Measurements from ENCODE around the gene IRF2BPL. TPM values are rescaled to one million over a fixed set of nuclear protein-coding genes. Genes with fewer than 3 reads are reported as not detected.

The IRF2BPL gene
- total and polyA plus RNA-seq, 2 of the 8 experiments (the other 6 are each of a cell fraction or from before 2014, with no cell fraction given): 18.8 to 57.0 TPM

- DNase-seq (ENCODE audit: low read depth in 1 of 2, low spot score in 2 of 2) (peak in 1 of 2 experiments; percentile 54), FAIRE-seq (no peak)
- Histone ChIP-seq H3K18ac (ENCODE audit: extremely low read depth, low read length) (peak overlapping the region; percentile 84), H2AK5ac (ENCODE audit: low read depth, low read length) (no peak overlapping the region), H3K36me3 (ENCODE audit: control insufficient read depth in 2 of 4, insufficient read depth in 4 of 4, low read length in 3 of 4) (no peaks in the 10 kb centered on the region), H4K91ac (replicated peaks; ENCODE audit: insufficient read length, low read length) (no peak overlapping the region), H3K79me1 (ENCODE audit: low read depth, low read length) (0 out of 2 replicates have a peak, but pooled peaks cover 2% of the 10 kb centered on the region), H3K4me2 (ENCODE audit: insufficient read depth in 1 of 2, low read depth in 2 of 2, low read length in 2 of 2) (peak overlapping the region; percentile 37 to 76), H3K79me2 (ENCODE audit: control insufficient read depth in 1 of 2, insufficient read depth in 2 of 2, low read length in 2 of 2) (no peaks in the 10 kb centered on the region), H4K5ac (ENCODE audit: insufficient read length, low read depth, low read length) (no peak overlapping the region), H4K20me1 (replicated peaks in 1 of 2; ENCODE audit: control insufficient read depth in 1 of 2, insufficient read depth in 2 of 2, low read length in 2 of 2) (no peaks in the 10 kb centered on the region), H4K8ac (ENCODE audit: extremely low read depth, insufficient read depth, low read length) (no peak overlapping the region), H2BK12ac (ENCODE audit: low read depth, low read length) (peak overlapping the region; percentile 98), H3K4ac (replicated peaks; ENCODE audit: insufficient read length, low read depth, low read length) (peak overlapping the region; percentile 29), H2BK20ac (ENCODE audit: low read length) (peak overlapping the region; percentile 86; the same call in 1 of the 2 replicates), H3K23ac (ENCODE audit: insufficient read length) (no peak overlapping the region), H2BK5ac (ENCODE audit: low read depth, low read length) (peak overlapping the region; percentile 77; the same call in 1 of the 2 replicates), H2AFZ (ENCODE audit: low read length) (peak overlapping the region; percentile 47; the same call in 1 of the 2 replicates), H2BK15ac (ENCODE audit: low read length) (peak overlapping the region; percentile 72; the same call in 1 of the 2 replicates), H3K56ac (replicated peaks; ENCODE audit: insufficient read length, low read depth, low read length) (no peak overlapping the region), H2BK120ac (replicated peaks; ENCODE audit: low read depth, low read length) (peak overlapping the region; percentile 26), H3K9ac (replicated peaks in 1 of 4; ENCODE audit: extremely low read depth in 1 of 4, low read depth in 3 of 4, low read length in 3 of 4) (no peak overlapping the region), H3K23me2 (ENCODE audit: low read depth, low read length) (peaks cover 6% of the 10 kb centered on the region; the same call in 1 of the 2 replicates), H3K27ac (ENCODE audit: low read depth, low read length) (no peak overlapping the region), H3K14ac (ENCODE audit: insufficient read length) (no peak overlapping the region), H3K27me3 (replicated peaks in 1 of 4; ENCODE audit: control insufficient read depth in 3 of 4, extremely low read depth in 1 of 4, insufficient read depth in 3 of 4, low read length in 3 of 4) (peaks cover 0 to 4% (median 2%) of the 10 kb centered on the region in 4 experiments; a peak in 2 of 7 replicates), H3K4me1 (replicated peaks in 1 of 4; ENCODE audit: control insufficient read depth in 3 of 4, insufficient read depth in 4 of 4, low read length in 3 of 4) (peaks cover 25 to 53% (median 37%) of the 10 kb centered on the region in 4 experiments; a peak in 6 of 7 replicates), H3K4me3 (ENCODE audit: extremely low read depth in 1 of 4, insufficient read depth in 2 of 4, low read depth in 3 of 4, low read length in 4 of 4) (peak overlapping the region in 1 of 4 experiments; percentile 23; a peak in 1 of 8 replicates), H3K9me3 (ENCODE audit: insufficient read depth in 2 of 2, low read depth in 1 of 2, low read length in 1 of 2) (no peaks in the 10 kb centered on the region)
- 16% methylated on average over 17 of the region's 21 CpGs; no CpG with 5 or more reads in 1 of the 2 experiments for WGBS, 2 experiments (ENCODE audit: extremely low coverage in 1 of 2, insufficient coverage in 1 of 2, insufficient read length in 1 of 2, insufficient replicate concordance in 2 of 2, low coverage in 1 of 2, low lambda C conversion rate in 2 of 2, missing lambda C conversion rate in 1 of 2)
- POLR2A ChIA-PET (ENCODE audit: partially characterized antibody): interaction anchor here (0.9 to 7.7 kb wide), 5 partner anchors 8 to 97 kb away, joined by 3 to 92 read pairs (median 9); partner anchors contain the start of gene IRF2BPL
- CTCF ChIA-PET (ENCODE audit: partially characterized antibody): interaction anchor here (0.8 to 15.7 kb wide), 13 partner anchors 9 to 162 kb away, joined by 3 to 241 read pairs (median 5); partner anchors contain the start of gene IRF2BPL
- no peak for TF ChIP-seq SP2 (IDR thresholded peaks at IDR 0.05; ENCODE audit: low read length)
- TF ChIP-seq ASH2L (IDR thresholded peaks at IDR 0.05; ENCODE audit: low read length): peak; percentile 22
These were observed 9.5 kb upstream of the IRF2BPL start for GRCh38 chr14:77037938-77038568.
